GM23248 (cell line): ENCODE data around the gene DHX38.

Experiments used
- EZH2 ChIP-seq: fragments of 200-600 bp; sonication (generic); IDR thresholded peaks from 2 replicates; pipeline ENCODE4 v1.6.1; 2018; ENCODE audit warnings: antibody characterized with exemption, mild to moderate bottlenecking; ENCODE audit not compliant: insufficient read depth, poor library complexity, severe bottlenecking
- EZH2phosphoT487 ChIP-seq: fragments of 200-600 bp; sonication (generic); IDR thresholded peaks from 2 replicates; pipeline ENCODE4 v1.6.1; 2018; ENCODE audit warnings: antibody characterized with exemption, moderate library complexity, mild to moderate bottlenecking, low read depth; ENCODE audit not compliant: insufficient read depth

DNA sequence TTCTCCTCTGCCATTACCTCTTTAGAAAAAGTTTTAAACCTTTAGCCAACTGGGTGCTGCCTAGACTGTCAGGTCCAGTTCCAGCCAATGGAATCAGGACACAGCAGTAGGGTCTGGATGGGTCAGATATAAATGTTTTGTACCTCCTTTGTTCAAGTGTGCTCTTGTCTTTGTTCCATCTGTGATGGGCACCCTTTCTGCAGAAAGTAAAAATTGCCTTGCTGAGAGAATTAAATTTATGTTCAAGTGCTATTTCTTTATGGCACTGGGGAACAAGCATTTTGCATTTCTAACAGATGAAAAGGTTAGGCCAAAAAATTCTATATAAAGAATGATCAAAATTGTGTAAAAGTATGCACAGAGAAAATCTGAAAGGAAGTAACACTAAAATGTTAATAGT lies 44.5 kb upstream of the DHX38 start:
- no peak for TF ChIP-seq EZH2
- TF ChIP-seq EZH2phosphoT487 = no peak
